HepG2 (cell line): ENCODE results near the gene UBE2C. TPM values are rescaled to one million over a fixed set of nuclear protein-coding genes. Genes with fewer than 3 reads are reported as not detected.
A peak's percentile ranks its signal among the peaks of the same experiment; 100 is the strongest.

Experiments
- BCL3 ChIP-seq: sonication (generic); formaldehyde crosslinking; IDR thresholded peaks from 2 replicates; pipeline ENCODE4 v1.5.1; 2020; ENCODE audit warnings: mild to moderate bottlenecking, missing genetic modification reagents, moderate library complexity
- CBX5 ChIP-seq: sonication (generic); formaldehyde crosslinking; IDR thresholded peaks from 2 replicates; pipeline ENCODE4 v1.4.0; 2020; ENCODE audit warnings: missing genetic modification reagents, borderline replicate concordance
- CREB3 ChIP-seq: sonication (generic); formaldehyde crosslinking; IDR thresholded peaks from 2 replicates; pipeline ENCODE4 v1.5.0; 2020; ENCODE audit warnings: missing genetic modification reagents
- EZH2 ChIP-seq: conservative IDR thresholded peaks from 2 replicates; pipeline ENCODE4 v1.6.1; 2012; ENCODE audit warnings: mild to moderate bottlenecking, low read depth, low read length, moderate library complexity
- HIC2 ChIP-seq: sonication (generic); formaldehyde crosslinking; IDR thresholded peaks from 2 replicates; pipeline ENCODE4 v1.9.0; 2022; ENCODE audit warnings: low read depth, missing genetic modification reagents
- HOXA3 ChIP-seq: sonication (generic); formaldehyde crosslinking; IDR thresholded peaks from 2 replicates; pipeline ENCODE4 v1.5.0; 2020; ENCODE audit warnings: missing genetic modification reagents
- MED1 ChIP-seq: sonication (generic); formaldehyde crosslinking; IDR thresholded peaks from 2 replicates; pipeline ENCODE4 v1.4.0; 2020; ENCODE audit warnings: missing genetic modification reagents
- MLLT10 ChIP-seq: sonication (generic); formaldehyde crosslinking; IDR thresholded peaks from 2 replicates; pipeline ENCODE4 v1.4.0; 2020; ENCODE audit warnings: missing genetic modification reagents
- NR2C2 ChIP-seq: sonication (generic); formaldehyde crosslinking; IDR thresholded peaks from 2 replicates; pipeline ENCODE4 v1.4.0; 2020; ENCODE audit warnings: missing genetic modification reagents, mild to moderate bottlenecking, moderate library complexity, borderline replicate concordance
- PBX3 ChIP-seq: sonication (generic); formaldehyde crosslinking; IDR thresholded peaks from 2 replicates; pipeline ENCODE4 v1.8.1; 2023; ENCODE audit warnings: missing genetic modification reagents, inconsistent platforms, borderline replicate concordance
- PHF5A ChIP-seq: IDR thresholded peaks from one replicate; pipeline ENCODE4 v1.6.1; 2018; ENCODE audit warnings: low read depth, missing genetic modification reagents; ENCODE audit not compliant: unreplicated experiment
- USF2 ChIP-seq, 2 experiments: sonication (generic) in 1 of 2; formaldehyde crosslinking in 1 of 2; IDR thresholded peaks; 2 replicates each; pipeline versions ENCODE4 v1.5.1 to v1.6.1; 2011 to 2020; ENCODE audit warnings: borderline replicate concordance in 1 of 2, low read depth in 1 of 2, low read length in 1 of 2, mild to moderate bottlenecking in 1 of 2, missing genetic modification reagents in 1 of 2, moderate library complexity in 1 of 2
- ZBTB49 ChIP-seq: sonication (generic); formaldehyde crosslinking; IDR thresholded peaks from 2 replicates; pipeline ENCODE4 v1.4.0; 2020; ENCODE audit warnings: missing genetic modification reagents, borderline replicate concordance
- ZNF232 ChIP-seq: sonication (generic); formaldehyde crosslinking; IDR thresholded peaks from 2 replicates; pipeline ENCODE4 v1.4.0; 2020; ENCODE audit warnings: missing genetic modification reagents, borderline replicate concordance
- ZNF263 ChIP-seq: sonication (generic); formaldehyde crosslinking; IDR thresholded peaks from 2 replicates; pipeline ENCODE4 v1.4.0; 2020; ENCODE audit warnings: missing genetic modification reagents
- ZNF33B ChIP-seq: sonication (generic); formaldehyde crosslinking; IDR thresholded peaks from 2 replicates; pipeline ENCODE4 v1.5.1; 2020; ENCODE audit warnings: mild to moderate bottlenecking, missing genetic modification reagents
- ZNF615 ChIP-seq: sonication (generic); formaldehyde crosslinking; IDR thresholded peaks from 2 replicates; pipeline ENCODE4 v1.5.0; 2020; ENCODE audit warnings: mild to moderate bottlenecking, missing genetic modification reagents, borderline replicate concordance
- ZSCAN25 ChIP-seq: sonication (generic); formaldehyde crosslinking; IDR thresholded peaks from 2 replicates; pipeline ENCODE4 v1.8.0; 2022; ENCODE audit warnings: mild to moderate bottlenecking, missing genetic modification reagents
- polyA plus RNA-seq, 8 experiments: library from polyadenylated mRNA; depleted of rRNA in 3 of 8; stranded (reverse) in 7 of 8; unstranded in 1 of 8; fragments of >200 nt; fragmentation: Illumina TruSeq in 4 of 8; extraction: Trizol in 4 of 8; gene quantifications; 2 replicates each; pipeline versions ENCODE4 v1.2.1 to v1.2.3, GENCODE V29; 2011 to 2016; ENCODE audit warnings: low read depth in 4 of 8, missing spikeins in 1 of 8, mixed read lengths in 1 of 8; ENCODE audit not compliant: insufficient read depth in 1 of 8
- total RNA-seq, 5 experiments: library from RNA; depleted of rRNA; stranded (reverse); fragments of >200 nt; fragmentation: Illumina TruSeq; extraction: Trizol; gene quantifications; 2 replicates each; pipeline ENCODE4 v1.2.3, GENCODE V29; 2016; ENCODE audit warnings: low read depth in 1 of 5

The UBE2C gene
- total and polyA plus RNA-seq, 2 of the 13 experiments (the other 11 are each of a cell fraction or from before 2014, with no cell fraction given), result 100 to 123 TPM

- TF ChIP-seq PHF5A (CRISPR knock-in tag) (no peak), CREB3 (CRISPR knock-in tag) (0 out of 2 replicates have a peak, but pooled peaks have one; percentile 54), MLLT10 (no peak), MED1 (CRISPR knock-in tag) (peak; percentile 62), ZBTB49 (CRISPR knock-in tag) (no peak), ZNF263 (CRISPR knock-in tag) (peak; percentile 43), HIC2 (CRISPR knock-in tag) (no peak; the same call in 1 of the 2 replicates), BCL3 (peak; percentile 89), ZSCAN25 (peak; percentile 82; the same call in 1 of the 2 replicates), EZH2 (no peak), CBX5 (no peak; the same call in 1 of the 2 replicates), NR2C2 (CRISPR knock-in tag) (peak; percentile 95), HOXA3 (CRISPR knock-in tag) (peak; percentile 72; the same call in 1 of the 2 replicates), PBX3 (CRISPR knock-in tag) (peak; percentile 100), ZNF615 (CRISPR knock-in tag) (no peak), ZNF33B (CRISPR knock-in tag) (peak; percentile 33), ZNF232 (CRISPR knock-in tag) (peak; percentile 15; the same call in 1 of the 2 replicates), USF2 (IDR thresholded peaks at IDR 0.05; ENCODE audit: low read depth, low read length) (no peak), USF2 (CRISPR knock-in tag; IDR thresholded peaks at IDR 0.05; ENCODE audit: borderline replicate concordance) (no peak; the same call in 1 of the 2 replicates)
Measured at GRCh38 chr20:45857114-45857881, 44.9 kb downstream of the UBE2C start, which contains the start of the genes ACOT8 and ZSWIM3 (continued).
